GM12873 (cell line): ENCODE data around the gene TAP1.
A peak's percentile ranks its signal among the peaks of the same experiment; 100 is the strongest.

Source experiments
- CTCF ChIP-seq: IDR thresholded peaks from 2 replicates; pipeline ENCODE4 v1.5.1; 2012; ENCODE audit warnings: low read depth, mild to moderate bottlenecking, moderate library complexity, low read length, control low read depth; ENCODE audit not compliant: insufficient read depth; ENCODE audit errors: missing control alignments

The TAP1 gene

GRCh38 chr6:32825966-32826365 lies 27.5 kb downstream of the TAP1 start:
- peak; percentile 36 for TF ChIP-seq CTCF

GRCh38 chr6:32819729-32820128 lies 33.8 kb downstream of the TAP1 start:
- TF ChIP-seq CTCF: no peak

- TF ChIP-seq CTCF: no peak
Observed at GRCh38 chr6:32818867-32819266, 34.6 kb downstream of the TAP1 start.

GRCh38 chr6:32816746-32817204 lies 36.7 kb downstream of the TAP1 start, which contains the start of gene HLA-DOB:
TSS of gene HLA-DOB (minus strand) at chr6:32817002. CDS start at chr6:32816951, 51 bp downstream.
- no peak for TF ChIP-seq CTCF

- TF ChIP-seq CTCF: no peak
Observed at GRCh38 chr6:32815996-32816395, 37.5 kb downstream of the TAP1 start.

- TF ChIP-seq CTCF: no peak
Observed at GRCh38 chr6:32815115-32815514, 38.4 kb downstream of the TAP1 start.

GRCh38 chr6:32814145-32814544 lies 39.4 kb downstream of the TAP1 start:
- TF ChIP-seq CTCF: no peak
